GM12872 (cell line): ENCODE measurements around the gene FER.

Source experiments
- CTCF ChIP-seq: IDR thresholded peaks from 3 replicates; pipeline ENCODE4 v1.5.1; 2011; ENCODE audit warnings: low read depth, mild to moderate bottlenecking, low read length, moderate library complexity; ENCODE audit not compliant: insufficient read depth

FER gene

GRCh38 chr5:108748401-108749127 lies 867 bp downstream of the FER start:
- peak; percentile 14; the same call in 1 of the 3 replicates for TF ChIP-seq CTCF

GRCh38 chr5:108749128-108749861 lies 1.6 kb downstream of the FER start:
- no peak for TF ChIP-seq CTCF

GRCh38 chr5:108753331-108753730 lies 5.6 kb downstream of the FER start:
- no peak for TF ChIP-seq CTCF

GRCh38 chr5:108753877-108754276 lies 6.2 kb downstream of the FER start:
- TF ChIP-seq CTCF, result no peak

GRCh38 chr5:108760512-108760911 lies 12.8 kb downstream of the FER start:
- no peak for TF ChIP-seq CTCF

- no peak for TF ChIP-seq CTCF
Observed at GRCh38 chr5:108762660-108763059, 15.0 kb downstream of the FER start.

GRCh38 chr5:108763222-108763916 lies 15.7 kb downstream of the FER start:
- TF ChIP-seq CTCF, result no peak
